Loucy (cell line): ENCODE results near the gene CSPG5.

Source experiments
- H2AFZ ChIP-seq: fragments of 200-600 bp; sonication (generic); 2 replicates; pipeline ENCODE4 v1.6.0; 2016; ENCODE audit warnings: antibody characterized with exemption, mild to moderate bottlenecking, low read length, moderate library complexity
- H3F3A ChIP-seq: fragments of 200-600 bp; 2 replicates; pipeline ENCODE4 v1.6.0; 2016; ENCODE audit warnings: antibody characterized with exemption, low read depth, mild to moderate bottlenecking
- H3K27me3 ChIP-seq: fragments of 200-600 bp; sonication (generic); 2 replicates; pipeline ENCODE4 v1.6.1; 2014; ENCODE audit warnings: low read length, mild to moderate bottlenecking; ENCODE audit not compliant: insufficient read depth, poor library complexity, severe bottlenecking
- H3K36me3 ChIP-seq: fragments of 200-600 bp; sonication (generic); 2 replicates; pipeline ENCODE4 v1.6.1; 2016; ENCODE audit warnings: low read length; ENCODE audit not compliant: insufficient read depth
- H3K4me1 ChIP-seq: fragments of 200-600 bp; sonication (generic); 2 replicates; pipeline ENCODE4 v1.5.1; 2014; ENCODE audit warnings: low read length, mild to moderate bottlenecking; ENCODE audit not compliant: insufficient read depth, poor library complexity, severe bottlenecking
- H3K4me2 ChIP-seq: fragments of 200-600 bp; sonication (generic); 2 replicates; pipeline ENCODE4 v1.6.0; 2014; ENCODE audit warnings: antibody characterized with exemption, low read length, low read depth, mild to moderate bottlenecking; ENCODE audit not compliant: poor library complexity, severe bottlenecking
- H3K4me3 ChIP-seq: fragments of 200-600 bp; sonication (generic); 2 replicates; pipeline ENCODE4 v1.5.1; 2014; ENCODE audit warnings: low read length, mild to moderate bottlenecking, mixed read lengths; ENCODE audit not compliant: poor library complexity, severe bottlenecking
- H3K79me2 ChIP-seq: fragments of 200-600 bp; sonication (generic); 2 replicates; pipeline ENCODE4 v1.6.1; 2014; ENCODE audit warnings: low read length; ENCODE audit not compliant: insufficient read depth
- H3K9ac ChIP-seq: fragments of 200-600 bp; sonication (generic); 2 replicates; pipeline ENCODE4 v1.6.0; 2014; ENCODE audit warnings: mild to moderate bottlenecking, low read depth, low read length, moderate library complexity; ENCODE audit not compliant: poor library complexity, severe bottlenecking
- H3K9me2 ChIP-seq: fragments of 200-600 bp; sonication (generic); replicated peaks from 2 replicates; pipeline ENCODE4 v1.6.1; 2016; ENCODE audit warnings: low read depth, low read length, mixed read lengths
- H3K9me3 ChIP-seq: fragments of 200-600 bp; sonication (generic); 2 replicates; pipeline ENCODE4 v1.6.1; 2014; ENCODE audit warnings: mild to moderate bottlenecking, antibody characterized with exemption, low read length, low read depth; ENCODE audit not compliant: insufficient read depth
- H4K20me1 ChIP-seq: fragments of 200-600 bp; sonication (generic); 2 replicates; pipeline ENCODE4 v1.6.0; 2014; ENCODE audit warnings: antibody characterized with exemption, low read length, mild to moderate bottlenecking; ENCODE audit not compliant: insufficient read depth, poor library complexity, severe bottlenecking
- CTCF ChIP-seq: fragments of 200-600 bp; sonication (generic); conservative IDR thresholded peaks from 2 replicates; pipeline ENCODE4 v1.5.1; 2014; ENCODE audit warnings: mild to moderate bottlenecking, antibody characterized with exemption, low read length
- EZH2phosphoT487 ChIP-seq: fragments of 200-600 bp; IDR thresholded peaks from 2 replicates; pipeline ENCODE4 v1.6.1; 2018; ENCODE audit warnings: antibody characterized with exemption, mild to moderate bottlenecking, moderate library complexity, borderline replicate concordance

The CSPG5 gene

GRCh38 chr3:47566667-47567066 is 12.0 kb downstream of the CSPG5 start:
- H3K27me3 ChIP-seq: no peaks in the 10 kb centered on the region
- H3K4me3 ChIP-seq: no peak overlapping the region
- no peaks in the 10 kb centered on the region for H3K79me2 ChIP-seq
- H3K36me3 ChIP-seq: no peaks in the 10 kb centered on the region
- no peak overlapping the region for H3K4me2 ChIP-seq
- no peak overlapping the region for H3K9ac ChIP-seq
- H4K20me1 ChIP-seq: no peaks in the 10 kb centered on the region
- no peaks in the 10 kb centered on the region for H3K4me1 ChIP-seq
- no peak for TF ChIP-seq CTCF
- no peak for TF ChIP-seq EZH2phosphoT487
- no peaks in the 10 kb centered on the region for H3F3A ChIP-seq
- H2AFZ ChIP-seq: no peak overlapping the region
- H3K9me3 ChIP-seq: no peaks in the 10 kb centered on the region
- H3K9me2 ChIP-seq: no peaks in the 10 kb centered on the region

- H3K9me3 ChIP-seq: no peaks in the 10 kb centered on the region
- H3K4me1 ChIP-seq: no peaks in the 10 kb centered on the region
- no peaks in the 10 kb centered on the region for H3F3A ChIP-seq
- no peaks in the 10 kb centered on the region for H3K79me2 ChIP-seq
- H4K20me1 ChIP-seq: no peaks in the 10 kb centered on the region
- no peaks in the 10 kb centered on the region for H3K36me3 ChIP-seq
- no peaks in the 10 kb centered on the region for H3K9me2 ChIP-seq
- H2AFZ ChIP-seq: no peak overlapping the region
- no peak overlapping the region for H3K9ac ChIP-seq
- no peak for TF ChIP-seq EZH2phosphoT487
- TF ChIP-seq CTCF: no peak
- H3K4me2 ChIP-seq: no peak overlapping the region
- H3K4me3 ChIP-seq: no peak overlapping the region
- no peaks in the 10 kb centered on the region for H3K27me3 ChIP-seq
Observed at GRCh38 chr3:47565734-47566550, 12.7 kb downstream of the CSPG5 start.

GRCh38 chr3:47556351-47556750 is 22.3 kb downstream of the CSPG5 start:
- H3K27me3 ChIP-seq: no peaks in the 10 kb centered on the region
- no peaks in the 10 kb centered on the region for H3K9me3 ChIP-seq
- no peak overlapping the region for H3K4me3 ChIP-seq
- no peak overlapping the region for H3K9ac ChIP-seq
- no peaks in the 10 kb centered on the region for H3K4me1 ChIP-seq
- no peaks in the 10 kb centered on the region for H3F3A ChIP-seq
- no peaks in the 10 kb centered on the region for H3K36me3 ChIP-seq
- H4K20me1 ChIP-seq: no peaks in the 10 kb centered on the region
- no peak overlapping the region for H3K4me2 ChIP-seq
- H2AFZ ChIP-seq: no peak overlapping the region
- no peaks in the 10 kb centered on the region for H3K79me2 ChIP-seq
- no peaks in the 10 kb centered on the region for H3K9me2 ChIP-seq
- TF ChIP-seq CTCF: no peak
- TF ChIP-seq EZH2phosphoT487: no peak
